CD4-positive, alpha-beta T cell treated with Interferon gamma for 1 hour (primary cell): ENCODE data around the gene TRAPPC3.

Experiments used
- DNase-seq: peaks from one replicate; pipeline ENCODE4 v3.0.0-alpha.2; 2020

The TRAPPC3 gene

GRCh38 chr1:36151134-36151844 lies 2.0 kb upstream of the TRAPPC3 start:
- DNase-seq, result no peak

GRCh38 chr1:36150296-36151133 lies 1.2 kb upstream of the TRAPPC3 start:
- DNase-seq, result peak; percentile 83

- no peak for DNase-seq
These were observed 648 bp upstream of the TRAPPC3 start for GRCh38 chr1:36149973-36150295.

GRCh38 chr1:36148821-36149236 lies 457 bp downstream of the TRAPPC3 start:
- DNase-seq, result no peak

GRCh38 chr1:36144413-36144812 lies 4.9 kb downstream of the TRAPPC3 start:
- no peak for DNase-seq

- DNase-seq, result no peak
These were observed 5.9 kb downstream of the TRAPPC3 start for GRCh38 chr1:36143424-36143823.

- DNase-seq, result no peak
These were observed 7.2 kb downstream of the TRAPPC3 start for GRCh38 chr1:36142121-36142520.

- no peak for DNase-seq
These were observed 9.8 kb downstream of the TRAPPC3 start for GRCh38 chr1:36139521-36139920.

GRCh38 chr1:36137776-36138175 lies 11.5 kb downstream of the TRAPPC3 start:
- no peak for DNase-seq

- DNase-seq, result no peak
These were observed 12.1 kb downstream of the TRAPPC3 start for GRCh38 chr1:36137226-36137625.

GRCh38 chr1:36136535-36136934 lies 12.8 kb downstream of the TRAPPC3 start:
- DNase-seq, result no peak

- no peak for DNase-seq
These were observed 13.5 kb downstream of the TRAPPC3 start for GRCh38 chr1:36135796-36136195.

GRCh38 chr1:36135330-36135667 lies 14.0 kb downstream of the TRAPPC3 start:
- DNase-seq, result no peak

GRCh38 chr1:36134505-36135329 lies 14.6 kb downstream of the TRAPPC3 start:
- DNase-seq, result peak; percentile 27

- DNase-seq, result no peak
These were observed 15.3 kb downstream of the TRAPPC3 start for GRCh38 chr1:36134031-36134430.

- no peak for DNase-seq
These were observed 15.8 kb downstream of the TRAPPC3 start for GRCh38 chr1:36133484-36133883.

- no peak for DNase-seq
These were observed 17.3 kb downstream of the TRAPPC3 start for GRCh38 chr1:36132029-36132428.

- DNase-seq, result no peak
These were observed 20.4 kb downstream of the TRAPPC3 start for GRCh38 chr1:36128905-36129206.

GRCh38 chr1:36128126-36128904 lies 21.0 kb downstream of the TRAPPC3 start:
- no peak for DNase-seq

- no peak for DNase-seq
These were observed 22.3 kb downstream of the TRAPPC3 start for GRCh38 chr1:36126797-36127500.

- DNase-seq, result no peak
These were observed 23.1 kb downstream of the TRAPPC3 start for GRCh38 chr1:36126005-36126716.
